Iris pigment epithelial cell (primary cell): ENCODE measurements around the gene EIF3K.
"Not testable (repeated sequence)": the region's sequence is repeated elsewhere in the genome, so short reads cannot be mapped to it uniquely, and the experiment has no call there.

Experiments used
- DNase-seq: peaks from one replicate; pipeline ENCODE4 v3.0.0-alpha.2; 2011; ENCODE audit warnings: low read depth

Gene EIF3K

GRCh38 chr19:38617764-38618589 is 1.0 kb upstream of the EIF3K start, which contains the start of gene MAP4K1:
TSS of gene MAP4K1 (minus strand) at chr19:38617953. CDS start at chr19:38617895, 58 bp downstream.
- DNase-seq: no peak

DNA sequence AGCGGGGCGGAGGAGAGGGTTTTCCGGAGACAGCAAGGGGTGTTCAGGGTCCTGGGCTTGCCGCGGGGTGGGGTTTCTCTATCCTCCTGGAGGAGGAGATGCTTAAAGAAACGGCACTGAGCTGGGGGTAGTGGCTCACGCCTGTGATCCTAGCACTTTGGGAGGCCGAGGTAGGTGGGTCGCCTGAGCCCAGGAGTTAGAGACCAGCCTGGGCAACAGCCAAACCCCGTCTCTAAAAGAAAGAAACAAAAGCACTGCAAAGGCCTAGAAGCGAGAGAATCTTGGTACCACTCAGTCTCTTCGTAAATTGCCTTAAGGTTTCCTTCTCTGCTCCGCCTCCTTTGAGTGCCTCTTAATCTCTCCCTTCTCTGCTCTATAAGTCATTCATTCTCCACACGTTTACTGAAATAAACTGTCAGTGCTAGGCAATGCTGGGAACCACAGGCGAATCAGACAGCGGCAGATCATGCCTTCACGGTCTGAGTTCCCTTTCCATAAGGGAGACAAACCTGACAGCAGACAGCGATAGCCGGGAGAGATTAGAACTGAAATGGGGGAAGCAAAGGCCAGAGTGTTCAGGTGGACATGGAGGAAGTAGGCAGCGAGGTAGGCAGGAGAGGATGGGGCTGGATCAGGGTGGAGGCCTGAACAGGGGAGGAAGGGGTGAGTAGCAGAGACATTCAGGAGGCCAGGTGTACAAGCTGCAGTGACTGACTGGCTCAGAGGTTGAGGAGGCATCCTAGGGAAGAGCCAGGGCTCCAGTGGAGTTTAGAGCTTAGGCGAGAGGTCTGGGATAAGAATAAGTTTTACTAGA is 580 bp downstream of the EIF3K start:
- DNase-seq: peak; percentile 7

DNA sequence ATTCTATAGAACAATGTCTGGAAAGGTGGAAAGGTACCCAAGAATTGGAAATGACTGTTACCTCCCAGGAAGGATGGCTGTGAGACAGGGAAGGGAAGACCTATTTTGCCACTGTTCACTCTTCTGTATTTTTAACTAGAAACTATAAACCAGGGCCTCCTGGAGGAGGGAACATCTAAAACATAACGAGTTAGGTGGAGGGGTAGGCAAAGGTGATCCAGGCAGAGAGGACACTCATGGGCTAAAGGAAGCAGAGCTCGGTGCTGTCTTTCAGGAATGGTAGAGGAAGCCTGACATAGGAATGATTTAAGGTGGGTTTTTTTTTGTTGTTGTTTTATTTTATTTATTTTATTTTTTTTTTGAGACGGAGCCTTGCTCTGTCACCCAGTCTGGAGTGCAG is 5.8 kb downstream of the EIF3K start:
- DNase-seq: no peak

DNA sequence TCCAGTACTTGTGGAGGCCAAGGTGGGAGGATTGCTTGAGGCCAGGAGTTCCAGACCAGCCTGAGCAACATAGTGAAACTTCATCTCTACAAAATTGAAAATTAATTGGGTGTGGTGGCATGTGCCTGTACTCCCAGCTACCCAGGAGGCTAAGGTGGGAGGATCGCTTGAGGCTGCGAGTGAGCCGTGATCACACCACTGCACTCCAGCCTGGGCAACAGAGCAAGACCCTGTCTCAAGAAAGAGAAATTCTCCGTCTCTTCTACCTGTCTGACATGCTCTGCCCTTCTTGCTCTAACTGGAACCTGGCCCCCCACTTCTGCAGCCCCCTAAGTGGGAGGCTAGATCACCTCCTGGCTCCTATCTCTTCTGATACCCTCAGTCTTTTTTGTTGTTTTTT is 7.4 kb downstream of the EIF3K start:
- no peak for DNase-seq

GRCh38 chr19:38629568-38629967 is 10.6 kb downstream of the EIF3K start:
- DNase-seq: no peak

GRCh38 chr19:38631301-38631700 is 12.3 kb downstream of the EIF3K start:
- DNase-seq: not testable (repeated sequence)

GRCh38 chr19:38631811-38632475 is 13.0 kb downstream of the EIF3K start:
- peak; percentile 63 for DNase-seq

DNA sequence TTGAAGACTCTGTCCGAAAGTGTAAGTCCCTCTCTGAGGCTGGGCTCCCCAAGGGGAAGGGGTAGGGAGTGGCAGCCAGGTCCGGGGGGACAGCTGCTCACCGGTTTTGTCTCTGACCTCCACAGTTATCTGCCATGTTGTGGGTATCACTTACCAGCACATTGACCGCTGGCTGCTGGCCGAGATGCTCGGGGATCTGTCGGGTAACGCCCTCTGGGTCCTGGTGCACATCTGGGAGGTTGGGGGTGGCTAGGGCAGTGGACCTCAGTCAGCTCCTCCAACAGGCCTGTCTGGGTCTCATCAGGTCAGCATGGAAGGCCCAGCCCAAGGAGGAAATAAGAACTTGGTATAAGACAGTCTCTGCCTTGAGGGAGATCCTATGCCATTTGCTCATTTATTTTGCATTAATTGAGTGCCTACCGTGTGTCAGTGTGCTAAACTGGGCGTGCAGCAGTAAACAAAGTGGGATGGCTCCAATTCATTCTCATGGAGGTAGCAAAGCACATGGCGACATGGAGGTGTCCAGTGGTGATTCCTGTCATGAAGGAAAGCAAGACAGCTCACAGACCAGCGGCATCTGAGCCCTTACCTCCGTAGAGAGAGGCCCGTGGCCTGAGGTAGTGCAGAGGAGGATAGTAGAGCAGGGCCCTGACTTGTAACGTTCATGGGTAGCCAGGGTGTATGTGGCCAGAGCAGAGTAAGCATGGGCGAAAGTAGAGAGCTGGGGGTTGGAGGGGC is 13.7 kb downstream of the EIF3K start:
- DNase-seq: no peak

DNA sequence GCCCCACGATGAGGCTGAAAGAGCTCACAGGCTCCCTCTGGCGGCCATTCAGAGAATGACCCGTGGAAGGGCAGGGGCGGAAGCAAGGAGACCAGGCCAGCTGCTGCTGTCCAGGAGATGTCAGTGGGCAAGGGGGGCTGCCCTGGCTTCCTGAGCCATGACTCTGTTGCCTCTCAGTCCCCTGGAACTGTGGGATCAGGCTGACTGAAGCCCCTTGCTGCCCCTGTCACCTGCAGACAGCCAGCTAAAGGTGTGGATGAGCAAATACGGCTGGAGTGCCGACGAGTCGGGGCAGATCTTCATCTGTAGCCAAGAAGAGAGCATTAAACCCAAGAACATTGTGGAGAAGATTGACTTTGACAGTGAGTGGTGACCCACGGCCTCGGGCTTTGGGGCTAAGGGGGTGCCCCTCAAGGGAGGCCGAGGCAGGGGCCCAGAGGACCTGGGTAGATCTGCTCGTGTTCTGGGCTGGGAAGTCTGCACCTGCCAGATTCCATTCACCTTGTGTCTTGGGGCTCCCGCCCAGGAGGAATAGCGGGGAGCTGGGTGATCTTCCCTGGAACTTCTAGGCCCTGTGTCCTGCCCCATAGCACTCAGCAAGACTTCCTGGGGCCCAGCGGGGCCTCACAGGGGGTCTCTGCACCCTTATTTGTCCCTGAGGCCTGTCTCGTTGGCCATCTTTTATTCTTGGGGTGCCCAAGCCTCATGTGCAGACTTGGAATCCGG is 15.9 kb downstream of the EIF3K start:
- no peak for DNase-seq

GRCh38 chr19:38635483-38636399 is 16.8 kb downstream of the EIF3K start:
- no peak for DNase-seq

- no peak for DNase-seq
These were observed 19.5 kb downstream of the EIF3K start for GRCh38 chr19:38638461-38638860.

DNA sequence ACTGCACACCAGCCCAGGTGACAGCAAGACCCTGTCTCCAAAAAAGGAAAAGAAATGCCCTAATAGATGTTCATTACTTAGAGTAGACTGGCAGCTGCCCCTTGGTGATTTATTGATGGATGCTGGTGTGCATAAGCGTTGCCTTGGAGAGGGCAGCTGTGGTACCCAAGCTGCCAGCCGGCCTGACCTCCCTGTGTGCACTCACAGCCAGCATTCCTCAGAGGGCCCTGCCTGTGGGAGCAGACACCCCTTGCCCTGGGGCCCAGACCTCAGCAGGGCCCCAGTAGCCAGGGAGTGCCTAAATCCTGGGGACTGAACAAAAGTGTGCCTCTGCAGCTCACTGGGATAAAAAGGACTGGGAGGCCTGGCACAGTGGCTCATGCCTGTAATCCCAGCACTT is 20.7 kb downstream of the EIF3K start:
- no peak for DNase-seq

- DNase-seq: no peak
These were observed 21.4 kb downstream of the EIF3K start for GRCh38 chr19:38640368-38640767.

DNA sequence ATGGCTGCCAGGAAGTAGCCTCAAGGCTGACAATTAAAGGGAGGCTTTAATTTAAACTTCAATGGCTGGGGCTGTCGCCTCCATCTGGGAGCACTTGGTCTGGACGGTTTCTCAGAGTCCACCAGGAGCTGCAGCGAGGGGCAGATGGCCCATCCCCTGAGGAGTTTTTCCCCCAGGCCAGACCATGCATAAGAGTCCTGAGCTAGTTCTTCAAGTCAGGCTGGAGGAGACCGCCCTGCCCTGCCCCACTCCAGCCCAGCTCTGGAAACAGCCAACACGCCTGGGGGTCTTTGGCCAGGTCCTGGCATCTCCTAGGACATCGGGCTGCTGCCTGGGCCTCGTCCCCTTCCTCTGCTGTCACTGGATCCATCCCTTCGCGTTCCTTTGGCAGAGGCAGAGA is 23.2 kb downstream of the EIF3K start:
- DNase-seq: no peak

- no peak for DNase-seq
These were observed 25.7 kb downstream of the EIF3K start for GRCh38 chr19:38644719-38645118.

GRCh38 chr19:38647368-38647965 is 28.5 kb downstream of the EIF3K start, which contains the start of gene ACTN4:
TSS of gene ACTN4 (plus strand) at chr19:38647649. CDS start at chr19:38647746, 97 bp downstream.
- DNase-seq: peak; percentile 96

DNA sequence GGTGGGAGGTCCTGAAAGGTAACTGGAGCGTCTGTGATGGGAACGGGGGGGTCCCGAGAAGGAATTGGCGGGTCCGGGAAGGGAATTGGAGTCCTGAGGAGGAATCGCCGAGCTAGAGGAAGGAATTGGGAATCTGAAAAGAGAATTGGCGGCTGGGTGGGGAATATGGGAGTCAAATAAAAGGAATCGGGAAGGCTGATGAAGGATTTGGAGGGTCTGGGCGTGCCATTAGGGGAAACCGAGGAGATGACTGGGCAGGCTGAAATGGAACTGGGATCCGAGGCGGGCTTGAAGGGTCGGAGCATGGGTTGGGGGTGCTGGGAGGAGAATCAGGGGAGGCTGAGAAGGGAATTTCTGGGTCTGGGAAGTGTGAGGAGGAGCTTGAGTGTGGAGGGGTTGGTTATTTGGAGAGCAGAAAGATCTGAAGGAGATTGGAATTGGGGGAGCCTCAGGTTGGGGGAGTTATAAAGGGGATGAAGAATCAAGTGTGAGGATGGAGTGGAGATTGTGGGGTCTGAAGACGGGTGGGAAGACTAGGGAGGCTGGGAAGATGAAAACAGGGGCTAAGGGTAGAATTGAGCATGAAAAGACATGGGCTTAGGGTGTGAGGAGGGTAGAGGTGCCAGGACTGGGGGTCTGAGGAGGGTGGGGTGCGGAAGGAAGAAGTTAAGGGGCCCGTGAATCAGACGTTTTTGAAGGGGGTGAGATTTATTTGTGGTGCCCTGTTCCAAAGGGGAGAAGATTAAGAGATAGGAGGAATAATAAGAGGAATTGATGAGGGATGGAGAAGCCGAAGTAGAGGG is 29.2 kb downstream of the EIF3K start:
- DNase-seq: no peak

DNA sequence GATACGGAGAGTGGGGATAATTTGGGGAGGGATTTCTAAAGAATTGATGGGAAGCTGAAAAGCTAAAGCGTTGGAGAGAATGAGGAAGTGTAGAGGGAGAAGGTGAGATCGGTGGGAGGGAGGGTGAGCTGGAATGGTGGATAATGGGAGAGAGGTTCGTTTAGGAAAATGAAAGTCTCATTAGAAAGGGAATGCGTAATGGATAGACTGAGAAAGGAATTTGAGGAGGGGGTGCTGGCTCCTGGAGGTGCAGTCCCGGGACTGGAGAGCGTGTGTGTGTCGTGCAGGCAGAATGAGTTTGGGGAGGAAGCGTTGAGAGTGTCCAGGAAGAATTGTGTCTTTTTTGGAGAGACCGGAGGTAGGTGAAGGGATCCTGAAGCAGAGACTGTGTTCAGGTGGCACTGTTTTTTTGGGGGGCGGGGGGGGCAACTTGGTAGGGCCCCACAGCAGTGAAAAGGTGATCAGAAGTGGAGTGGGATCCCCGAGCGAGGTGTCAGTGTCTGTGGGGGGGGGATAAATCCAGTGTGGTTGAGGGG is 29.8 kb downstream of the EIF3K start:
- no peak for DNase-seq
